PC-3 (cell line): Measurements from ENCODE around the gene TAX1BP3.

Experiments
- EZH2 ChIP-seq: fragments of 300-600 bp; sonication (generic); IDR thresholded peaks from one replicate; pipeline ENCODE4 v1.6.1; 2017; ENCODE audit warnings: antibody characterized with exemption, mild to moderate bottlenecking, low read length; ENCODE audit not compliant: unreplicated experiment
- EZH2phosphoT487 ChIP-seq: fragments of 300-600 bp; sonication (generic); IDR thresholded peaks from 2 replicates; pipeline ENCODE4 v1.6.1; 2018; ENCODE audit warnings: mild to moderate bottlenecking, antibody characterized with exemption, low read length, borderline replicate concordance

GRCh38 chr17:3667366-3668278, 756 bp downstream of the TAX1BP3 start:
- no peak for TF ChIP-seq EZH2
- TF ChIP-seq EZH2phosphoT487, result no peak
